ENCODE data around the gene CST6.

Gene CST6

GRCh38 chr11:66042996-66043906, 31.4 kb downstream of the CST6 start:
- Mint-ChIP-seq H3K9me3 (no peaks in the 10 kb centered on the region), H3K4me1 (peaks cover 13% of the 10 kb centered on the region), H3K27ac (no peak overlapping the region), H3K4me3 (no peak overlapping the region), H3K36me3 (ENCODE audit: low read depth) (no peaks in the 10 kb centered on the region), H3K27me3 (peaks cover 1% of the 10 kb centered on the region)
- DNase-seq (no peak), ATAC-seq (no peak)

DNA sequence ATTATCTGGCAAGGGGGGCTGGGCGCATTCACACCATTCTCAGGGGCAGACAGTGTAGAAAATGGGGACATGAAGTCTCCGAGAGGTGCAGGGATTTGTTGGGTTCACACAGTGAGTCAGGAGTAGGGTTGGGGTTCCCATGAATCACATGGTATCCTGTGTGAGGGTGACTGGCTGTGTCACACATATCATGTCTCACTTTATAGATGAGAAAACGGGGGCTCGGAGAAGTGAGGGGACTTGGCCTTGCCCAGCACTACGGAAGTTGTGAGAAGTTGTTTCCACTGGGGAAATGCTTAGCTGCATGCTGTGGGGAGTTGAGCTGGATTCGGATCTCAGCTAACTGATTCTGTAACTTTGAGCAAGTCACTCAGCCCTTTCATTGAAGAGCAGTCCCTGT, 32.9 kb downstream of the CST6 start:
- H3K4me1 Mint-ChIP-seq = peaks cover 19% of the 10 kb centered on the region
- peaks cover 4% of the 10 kb centered on the region for H3K27me3 Mint-ChIP-seq
- DNase-seq (no peak), ATAC-seq (peak; percentile 65)
- H3K9me3 Mint-ChIP-seq = no peaks in the 10 kb centered on the region
- H3K4me3 Mint-ChIP-seq = peak overlapping the region; percentile 52
- peak overlapping the region; percentile 71 for H3K27ac Mint-ChIP-seq
- H3K36me3 Mint-ChIP-seq (ENCODE audit: low read depth) = no peaks in the 10 kb centered on the region

DNA sequence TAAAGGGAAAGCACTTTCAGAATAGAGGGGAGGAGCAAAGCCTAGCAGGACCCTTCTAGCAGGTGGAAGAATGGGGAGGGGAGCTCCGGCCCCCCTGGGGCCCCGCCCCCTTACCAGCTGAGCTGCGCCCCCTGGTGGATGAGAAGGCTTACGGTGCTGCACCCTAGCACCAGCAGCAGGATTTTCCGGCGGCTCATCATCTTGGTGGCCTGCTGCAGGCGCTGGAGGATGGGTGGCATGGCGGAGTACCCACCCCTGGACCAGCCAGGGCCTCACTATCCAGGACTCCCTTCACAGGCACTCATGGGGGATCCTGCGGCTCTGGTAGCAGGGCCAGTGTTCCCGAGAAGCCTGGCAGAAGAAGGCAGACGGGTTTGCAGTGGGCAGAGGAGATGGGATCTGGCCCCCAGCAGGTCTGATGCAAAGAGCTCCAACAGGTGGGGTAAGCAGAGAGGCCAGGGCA, 33.4 kb downstream of the CST6 start:
- Mint-ChIP-seq H3K27me3 (peaks cover 4% of the 10 kb centered on the region), H3K4me1 (peaks cover 19% of the 10 kb centered on the region), H3K9me3 (no peaks in the 10 kb centered on the region), H3K36me3 (ENCODE audit: low read depth) (no peaks in the 10 kb centered on the region), H3K4me3 (peak overlapping the region; percentile 52), H3K27ac (peak overlapping the region; percentile 71)
- peak; percentile 88 for DNase-seq
- ATAC-seq = peak; percentile 85

- Mint-ChIP-seq H3K4me3 (no peak overlapping the region), H3K27ac (no peak overlapping the region), H3K27me3 (peaks cover 4% of the 10 kb centered on the region), H3K9me3 (no peaks in the 10 kb centered on the region), H3K4me1 (peaks cover 29% of the 10 kb centered on the region), H3K36me3 (ENCODE audit: low read depth) (no peaks in the 10 kb centered on the region)
- DNase-seq = no peak
- no peak for ATAC-seq
These were observed 35.1 kb downstream of the CST6 start for GRCh38 chr11:66046901-66047300.

DNA sequence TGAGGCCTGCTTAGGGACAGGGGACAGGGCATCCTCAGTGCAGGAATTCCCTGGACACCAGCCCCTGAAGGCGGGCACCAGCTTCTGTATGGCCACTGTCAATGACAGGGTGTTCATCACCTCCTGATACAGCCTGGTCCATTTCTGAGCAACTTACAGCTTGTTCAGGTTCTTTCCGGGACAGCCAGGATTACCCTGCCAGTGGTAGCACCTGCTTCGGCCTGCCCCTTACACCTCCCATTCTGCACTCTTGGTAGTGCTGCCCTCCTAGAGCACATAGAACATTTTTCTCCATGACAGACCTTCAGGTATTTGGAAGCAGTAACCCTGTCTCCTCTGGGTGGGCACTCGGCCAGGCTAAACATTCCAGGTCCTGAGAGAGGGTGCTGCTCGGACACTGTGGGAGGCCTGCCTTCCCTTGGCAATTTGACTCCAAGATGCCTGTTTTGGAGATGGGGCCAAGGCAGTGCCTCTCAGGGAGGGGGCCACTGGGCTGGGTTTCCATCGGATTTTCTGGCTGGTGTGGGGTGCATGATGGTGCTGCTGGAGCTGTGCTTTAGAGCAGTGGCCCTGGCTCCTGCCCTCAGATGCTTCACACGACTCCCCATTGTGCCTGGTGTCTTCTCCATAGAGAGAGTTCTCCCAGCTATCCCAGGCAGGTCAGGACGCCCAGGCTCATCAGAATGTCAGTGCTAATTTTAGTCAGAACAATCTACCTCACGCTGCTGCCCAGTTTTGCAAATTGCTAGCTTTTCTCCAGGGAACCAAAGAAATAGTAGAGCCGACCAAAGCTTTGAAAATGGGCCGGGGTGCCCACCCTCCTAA, 35.9 kb downstream of the CST6 start:
- Mint-ChIP-seq H3K4me3 (no peak overlapping the region), H3K36me3 (ENCODE audit: low read depth) (peaks cover 5% of the 10 kb centered on the region), H3K27ac (no peak overlapping the region), H3K9me3 (no peaks in the 10 kb centered on the region), H3K4me1 (peaks cover 31% of the 10 kb centered on the region), H3K27me3 (peaks cover 4% of the 10 kb centered on the region)
- DNase-seq (no peak), ATAC-seq (no peak)

GRCh38 chr11:66048547-66049323, 36.9 kb downstream of the CST6 start, which contains the start of gene GAL3ST3:
TSS of gene GAL3ST3 (minus strand) at chr11:66049161. CDS start at chr11:66045415, 3,746 bp downstream.
- Mint-ChIP-seq H3K4me3 (peak within 1 kb of the TSS; percentile 29), H3K27me3 (peaks cover 4% of the 10 kb centered on the region), H3K4me1 (peaks cover 41% of the 10 kb centered on the region), H3K36me3 (ENCODE audit: low read depth) (peaks cover 15% of the 10 kb centered on the region), H3K27ac (peak within 1 kb of the TSS; percentile 54), H3K9me3 (no peaks in the 10 kb centered on the region)
- no peak for DNase-seq
- ATAC-seq = no peak

- H3K4me1 Mint-ChIP-seq = peaks cover 33% of the 10 kb centered on the region
- H3K27me3 Mint-ChIP-seq = peaks cover 4% of the 10 kb centered on the region
- peaks cover 30% of the 10 kb centered on the region for H3K36me3 Mint-ChIP-seq (ENCODE audit: low read depth)
- peak overlapping the region; percentile 99 for H3K4me3 Mint-ChIP-seq
- H3K9me3 Mint-ChIP-seq = no peaks in the 10 kb centered on the region
- ATAC-seq (no peak), DNase-seq (no peak)
- peak overlapping the region; percentile 98 for H3K27ac Mint-ChIP-seq
These were observed 38.9 kb downstream of the CST6 start for GRCh38 chr11:66050581-66051231.

GRCh38 chr11:66051371-66051765, 39.6 kb downstream of the CST6 start:
- Mint-ChIP-seq H3K36me3 (ENCODE audit: low read depth) (peaks cover 35% of the 10 kb centered on the region), H3K4me1 (peaks cover 32% of the 10 kb centered on the region), H3K27me3 (peaks cover 4% of the 10 kb centered on the region), H3K27ac (peak overlapping the region; percentile 98), H3K4me3 (peak overlapping the region; percentile 99), H3K9me3 (no peaks in the 10 kb centered on the region)
- ATAC-seq = no peak
- DNase-seq = no peak

GRCh38 chr11:66051766-66052663, 40.2 kb downstream of the CST6 start, which contains the start of gene SF3B2:
TSS of gene SF3B2 (plus strand) at chr11:66052364. CDS start at chr11:66052385, 21 bp downstream.
- ATAC-seq (peak; percentile 99), DNase-seq (peak; percentile 94)
- Mint-ChIP-seq H3K4me1 (peaks cover 34% of the 10 kb centered on the region), H3K27ac (peak within 1 kb of the TSS; percentile 98), H3K4me3 (peak within 1 kb of the TSS; percentile 99), H3K36me3 (ENCODE audit: low read depth) (peaks cover 41% of the 10 kb centered on the region), H3K27me3 (peaks cover 4% of the 10 kb centered on the region), H3K9me3 (no peaks in the 10 kb centered on the region)

DNA sequence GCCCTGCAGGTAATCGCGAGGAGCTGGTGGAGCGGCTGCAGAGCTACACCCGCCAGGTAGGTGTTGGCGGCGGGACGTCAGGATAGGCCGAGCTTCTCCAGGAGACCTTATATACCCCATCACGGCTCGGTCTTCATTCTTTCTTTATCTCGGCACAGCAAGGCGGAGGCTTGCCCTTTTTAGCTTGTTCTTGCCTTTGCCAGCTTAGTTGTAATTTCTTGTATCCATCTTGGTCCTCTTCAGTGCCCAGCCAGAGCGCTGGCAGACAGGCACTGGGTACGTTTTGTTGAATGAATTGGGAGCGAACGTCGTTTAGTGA, 40.8 kb downstream of the CST6 start:
- no peak for DNase-seq
- Mint-ChIP-seq H3K9me3 (no peaks in the 10 kb centered on the region), H3K4me1 (peaks cover 34% of the 10 kb centered on the region), H3K27me3 (peaks cover 4% of the 10 kb centered on the region), H3K4me3 (peak overlapping the region; percentile 99), H3K27ac (peak overlapping the region; percentile 98), H3K36me3 (ENCODE audit: low read depth) (peaks cover 45% of the 10 kb centered on the region)
- ATAC-seq = no peak

DNA sequence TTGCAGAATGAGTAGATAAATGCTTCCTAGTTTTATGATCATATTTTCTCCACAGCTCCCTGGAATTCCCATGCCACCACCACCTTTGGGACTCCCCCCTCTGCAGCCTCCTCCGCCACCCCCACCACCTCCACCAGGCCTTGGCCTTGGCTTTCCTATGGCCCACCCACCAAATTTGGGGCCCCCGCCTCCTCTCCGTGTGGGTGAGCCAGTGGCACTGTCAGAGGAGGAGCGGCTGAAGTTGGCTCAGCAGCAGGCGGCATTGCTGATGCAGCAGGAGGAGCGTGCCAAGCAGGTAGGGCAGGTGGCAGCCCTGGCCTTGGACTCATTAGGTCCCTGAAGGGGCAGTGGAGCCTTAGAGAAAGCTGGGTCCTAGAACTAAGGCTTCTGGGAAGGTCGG, 43.2 kb downstream of the CST6 start:
- H3K4me3 Mint-ChIP-seq = no peak overlapping the region
- no peaks in the 10 kb centered on the region for H3K27me3 Mint-ChIP-seq
- H3K27ac Mint-ChIP-seq = no peak overlapping the region
- H3K36me3 Mint-ChIP-seq (ENCODE audit: low read depth) = peaks cover 64% of the 10 kb centered on the region
- no peak for DNase-seq
- no peaks in the 10 kb centered on the region for H3K9me3 Mint-ChIP-seq
- peaks cover 41% of the 10 kb centered on the region for H3K4me1 Mint-ChIP-seq
- ATAC-seq = no peak

DNA sequence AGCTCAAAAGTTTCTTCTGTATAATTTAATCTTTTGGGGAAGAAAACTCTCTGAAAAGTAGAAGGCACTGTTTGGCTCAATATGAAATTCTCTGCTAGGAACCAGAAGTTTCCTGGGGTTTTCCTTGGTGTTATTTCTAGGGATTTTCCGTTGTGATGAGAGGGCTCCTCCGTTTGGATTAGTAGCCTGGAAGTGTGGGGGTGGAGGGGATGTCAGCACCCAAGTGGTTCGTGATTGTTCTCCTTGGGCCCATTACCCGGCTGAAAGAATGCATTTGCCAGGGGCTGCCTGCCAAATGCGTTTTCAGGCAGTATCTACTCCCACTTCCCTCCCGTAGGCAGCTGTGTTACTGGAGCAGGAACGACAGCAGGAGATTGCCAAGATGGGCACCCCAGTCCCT, 44.7 kb downstream of the CST6 start:
- Mint-ChIP-seq H3K9me3 (no peaks in the 10 kb centered on the region), H3K4me1 (peaks cover 47% of the 10 kb centered on the region), H3K27ac (no peak overlapping the region), H3K4me3 (no peak overlapping the region), H3K36me3 (ENCODE audit: low read depth) (peaks cover 79% of the 10 kb centered on the region), H3K27me3 (no peaks in the 10 kb centered on the region)
- ATAC-seq (no peak), DNase-seq (no peak)
